Measurements from ENCODE around the gene BRIP1. TPM values are rescaled to one million over a fixed set of nuclear protein-coding genes. Genes with fewer than 3 reads are reported as not detected.
"Not testable (repeated sequence)": the region's sequence is repeated elsewhere in the genome, so short reads cannot be mapped to it uniquely, and the experiment has no call there.

The BRIP1 gene
- polyA plus RNA-seq, 10 donors: 3.1 to 6.9 (median 4.3) TPM

- no peak for DNase-seq
These were observed 163.6 kb downstream of the BRIP1 start for GRCh38 chr17:61699694-61700093.

DNA sequence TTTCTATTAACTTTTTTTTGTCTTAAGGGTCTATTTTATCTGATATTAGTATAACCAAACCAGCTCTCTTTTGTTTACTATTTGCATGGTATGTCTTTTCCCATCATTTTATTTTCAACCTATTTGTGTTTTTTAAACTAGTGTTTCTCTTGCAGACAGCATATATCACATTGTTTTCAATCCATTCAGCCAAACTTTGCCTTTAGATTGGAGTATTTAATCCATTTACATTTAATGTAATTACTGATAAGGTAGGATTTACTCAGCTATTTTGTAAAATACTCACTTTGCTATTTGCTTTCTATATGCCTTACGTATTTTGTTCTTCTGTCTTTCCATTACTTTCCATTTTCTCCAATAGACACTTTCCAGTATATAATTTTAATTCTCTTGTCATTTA, 164.3 kb downstream of the BRIP1 start:
- DNase-seq: no peak

DNA sequence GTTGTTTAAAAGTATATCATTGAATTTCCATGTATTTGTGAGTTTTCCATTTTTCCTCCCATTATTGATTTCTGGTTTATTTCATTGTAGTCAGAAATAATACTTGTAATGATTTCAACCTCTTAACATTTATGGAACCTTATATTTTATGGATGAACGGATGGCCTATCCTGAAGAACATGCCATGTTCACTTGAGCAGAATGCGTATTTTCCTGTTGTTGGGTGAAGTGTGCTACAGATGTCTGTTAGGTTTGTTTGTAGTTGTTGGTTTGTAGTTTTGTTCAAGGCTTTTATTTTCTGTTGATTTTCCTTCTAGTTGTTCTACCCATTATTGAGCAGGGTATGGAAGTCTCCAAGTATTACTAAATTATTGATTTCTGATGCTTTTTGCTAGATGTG, 165.1 kb downstream of the BRIP1 start:
- DNase-seq: no peak

DNA sequence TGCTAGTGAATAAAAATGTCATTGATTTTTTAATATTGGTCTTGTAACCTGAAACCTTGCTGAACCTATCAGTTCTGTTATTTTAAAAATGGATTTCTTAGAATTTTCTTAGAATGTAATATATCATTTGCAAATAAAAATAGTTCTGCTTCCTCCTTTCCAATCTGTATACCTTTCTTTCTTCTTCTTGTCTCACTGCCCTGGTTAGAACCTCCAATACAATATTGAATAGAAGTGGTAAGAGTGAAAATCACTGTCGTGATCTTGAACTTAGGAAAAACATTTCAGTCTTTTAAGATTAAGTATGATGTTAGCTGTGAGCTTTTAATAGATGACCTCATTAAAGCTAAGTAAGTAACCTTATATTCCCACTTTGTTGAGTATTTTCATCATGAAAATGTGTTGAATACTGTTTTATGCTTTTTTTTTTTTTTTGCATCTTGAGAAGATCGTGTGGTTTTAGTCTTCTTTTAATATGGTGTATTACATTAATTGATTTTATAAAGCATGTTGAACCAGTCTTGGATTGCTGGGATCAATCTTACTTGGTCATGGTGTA, 167.5 kb downstream of the BRIP1 start:
- DNase-seq: no peak

GRCh38 chr17:61694095-61694494, 169.2 kb downstream of the BRIP1 start:
- DNase-seq: no peak

GRCh38 chr17:61689610-61690180, 173.6 kb downstream of the BRIP1 start:
- no peak for DNase-seq

GRCh38 chr17:61687769-61688168, 175.6 kb downstream of the BRIP1 start:
- no peak for DNase-seq

DNA sequence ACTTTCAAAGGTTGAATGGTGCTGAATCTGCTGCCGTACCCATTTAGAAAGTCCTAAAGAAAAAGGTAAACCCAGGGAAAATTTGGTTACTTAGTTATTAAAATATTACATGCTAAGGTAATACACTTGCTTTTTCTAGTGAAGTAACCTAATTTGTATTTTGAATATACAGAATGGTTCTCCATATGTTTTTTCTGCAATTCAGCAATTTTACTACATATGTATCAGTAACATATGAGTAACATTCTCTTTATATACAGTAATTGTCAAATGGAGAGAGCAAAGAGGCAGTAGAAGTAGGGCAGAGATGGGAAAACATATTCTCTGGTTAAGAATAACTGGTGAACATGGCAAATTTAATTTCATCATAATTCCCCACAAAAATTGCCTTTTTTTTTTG, 177.2 kb downstream of the BRIP1 start:
- DNase-seq: no peak

GRCh38 chr17:61684818-61685217, 178.5 kb downstream of the BRIP1 start:
- DNase-seq: no peak

GRCh38 chr17:61684172-61684571, 179.2 kb downstream of the BRIP1 start:
- DNase-seq: no peak

- no peak for DNase-seq
These were observed 179.9 kb downstream of the BRIP1 start for GRCh38 chr17:61683466-61683865.

DNA sequence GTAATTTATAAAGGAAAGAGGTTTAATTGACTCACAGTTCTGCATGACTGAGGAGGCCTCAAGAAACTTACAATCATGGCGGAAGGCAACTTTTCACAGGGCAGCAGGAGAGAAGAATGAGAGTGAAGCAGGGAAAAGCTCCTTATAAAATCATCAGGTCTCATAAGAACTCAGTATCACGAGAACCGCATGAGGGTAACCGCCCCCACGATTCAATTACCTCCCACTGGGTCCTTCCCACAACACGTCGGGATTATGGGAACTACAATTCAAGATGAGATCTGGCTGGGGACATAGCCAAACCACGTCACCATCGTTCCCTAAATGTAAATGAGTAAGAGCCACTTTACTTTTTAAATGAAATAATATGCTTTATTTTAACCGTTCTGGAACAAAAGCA, 182.4 kb downstream of the BRIP1 start:
- no peak for DNase-seq

DNA sequence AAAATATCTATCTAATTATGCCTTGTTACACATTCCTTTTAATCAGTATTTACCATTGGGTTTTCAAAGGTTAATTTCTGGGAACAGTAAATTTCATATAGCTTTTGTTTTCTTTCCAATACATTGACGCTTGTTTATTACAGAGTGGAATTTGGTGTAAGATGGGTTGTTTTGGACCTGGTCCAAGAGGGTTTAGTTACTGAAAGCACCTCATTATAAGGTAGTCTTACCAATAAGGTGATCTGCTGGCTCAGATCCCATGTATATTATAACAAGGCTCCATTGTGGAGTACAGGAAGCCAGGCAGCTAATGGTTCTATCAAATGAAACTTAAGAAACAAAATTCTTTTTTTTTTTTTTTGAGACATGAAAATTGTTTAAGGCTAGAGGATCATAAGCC, 185.0 kb downstream of the BRIP1 start:
- DNase-seq: no peak

GRCh38 chr17:61677150-61677811, 186.0 kb downstream of the BRIP1 start:
- not testable (repeated sequence) for DNase-seq

- DNase-seq: not testable (repeated sequence)
These were observed 186.8 kb downstream of the BRIP1 start for GRCh38 chr17:61676522-61676921.

GRCh38 chr17:61674609-61675008, 188.7 kb downstream of the BRIP1 start:
- DNase-seq: not testable (repeated sequence)

GRCh38 chr17:61673019-61673897, 190.1 kb downstream of the BRIP1 start:
- not testable (repeated sequence) for DNase-seq

- no peak for DNase-seq
These were observed 191.2 kb downstream of the BRIP1 start for GRCh38 chr17:61672140-61672539.

DNA sequence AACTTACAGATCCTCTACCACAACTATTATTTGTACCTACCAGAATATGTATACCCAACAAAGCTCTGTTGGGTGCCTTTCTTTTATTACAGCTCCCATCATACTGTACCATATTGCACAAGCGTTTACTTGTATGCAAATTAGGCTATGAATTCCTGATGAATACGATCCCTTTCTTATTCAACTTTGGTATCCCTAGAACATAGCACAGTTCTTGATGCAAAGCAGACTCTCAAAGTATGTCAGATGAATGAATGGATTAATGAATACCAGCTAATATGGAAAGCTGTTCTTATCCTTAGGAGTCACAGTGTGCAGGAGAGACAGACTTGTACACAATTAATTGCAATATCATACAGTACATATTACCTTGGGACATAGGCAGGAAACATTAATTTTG, 192.6 kb downstream of the BRIP1 start:
- DNase-seq: no peak

DNA sequence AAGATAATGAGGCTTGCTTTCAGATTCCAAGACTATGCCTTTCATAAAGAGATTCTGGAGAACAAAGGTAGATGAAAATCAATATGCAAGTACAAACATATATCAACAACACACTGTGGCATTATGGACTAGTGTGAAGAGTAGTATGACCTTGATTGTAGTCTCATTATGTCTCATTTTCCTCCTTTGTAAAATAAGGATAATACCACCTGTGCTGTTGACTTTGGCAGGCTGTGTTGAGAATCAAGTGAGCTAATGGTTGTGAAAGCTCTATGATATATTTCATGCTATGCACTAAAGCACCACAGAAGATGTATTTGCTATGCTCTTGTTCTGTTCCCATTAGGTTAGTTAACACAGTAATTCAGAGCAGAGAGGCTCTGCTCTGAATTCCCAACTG, 193.8 kb downstream of the BRIP1 start:
- DNase-seq: no peak

- no peak for DNase-seq
These were observed 194.8 kb downstream of the BRIP1 start for GRCh38 chr17:61668486-61668885.

DNA sequence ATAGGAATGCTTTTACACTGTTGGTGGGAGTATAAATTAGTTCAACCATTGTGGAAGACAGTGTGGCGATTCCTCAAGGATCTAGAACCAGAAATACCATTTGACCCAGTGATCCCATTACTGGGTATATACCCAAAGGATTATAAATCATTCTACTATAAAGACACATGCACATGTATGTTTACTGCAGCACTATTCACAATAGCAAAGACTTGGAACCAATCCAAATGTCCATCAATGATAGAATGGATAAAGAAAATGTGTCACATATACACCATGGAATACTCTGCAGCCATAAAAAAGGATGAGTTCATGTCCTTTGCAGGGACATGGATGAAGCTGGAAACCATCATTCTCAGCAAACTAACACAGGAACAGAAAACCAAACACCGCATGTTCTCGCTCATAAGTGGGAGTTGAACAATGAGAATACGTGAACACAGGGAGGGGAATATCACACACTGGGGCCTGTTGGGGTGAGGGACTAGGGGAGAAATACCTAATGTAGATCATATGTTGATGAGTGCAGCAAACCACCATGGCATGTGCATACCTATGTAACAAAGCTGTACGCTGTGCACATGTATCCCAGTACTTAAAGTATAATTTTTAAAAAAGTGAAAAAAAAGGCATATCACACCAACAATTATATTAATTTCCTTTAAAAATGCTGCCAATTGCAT, 196.8 kb downstream of the BRIP1 start:
- DNase-seq: not testable (repeated sequence)
